Measurements from ENCODE around the gene PSEN2. TPM values are rescaled to one million over a fixed set of nuclear protein-coding genes. Genes with fewer than 3 reads are reported as not detected.
A peak's percentile ranks its signal among the peaks of the same experiment; 100 is the strongest.

Gene PSEN2
- total RNA-seq, 1 experiment from 2014 or later = 45.7 TPM

- no peak for DNase-seq (ENCODE audit: low spot score)
These were observed 15.9 kb downstream of the PSEN2 start for GRCh38 chr1:226886122-226886901.

- DNase-seq (ENCODE audit: low spot score) = no peak
These were observed 16.6 kb downstream of the PSEN2 start for GRCh38 chr1:226887006-226887405.

GRCh38 chr1:226888021-226888420, 17.6 kb downstream of the PSEN2 start:
- DNase-seq (ENCODE audit: low spot score) = no peak

- no peak for DNase-seq (ENCODE audit: low spot score)
These were observed 18.4 kb downstream of the PSEN2 start for GRCh38 chr1:226888816-226889215.

GRCh38 chr1:226889616-226890330, 19.4 kb downstream of the PSEN2 start:
- DNase-seq (ENCODE audit: low spot score) = no peak

- DNase-seq (ENCODE audit: low spot score) = no peak
These were observed 20.1 kb downstream of the PSEN2 start for GRCh38 chr1:226890331-226891108.

GRCh38 chr1:226891346-226891745, 20.9 kb downstream of the PSEN2 start:
- DNase-seq (ENCODE audit: low spot score) = no peak

GRCh38 chr1:226891846-226892523, 21.6 kb downstream of the PSEN2 start:
- peak; percentile 49 for DNase-seq (ENCODE audit: low spot score)

GRCh38 chr1:226892524-226892875, 22.1 kb downstream of the PSEN2 start:
- no peak for DNase-seq (ENCODE audit: low spot score)

GRCh38 chr1:226893936-226894335, 23.5 kb downstream of the PSEN2 start:
- DNase-seq (ENCODE audit: low spot score) = no peak

- DNase-seq (ENCODE audit: low spot score) = no peak
These were observed 24.4 kb downstream of the PSEN2 start for GRCh38 chr1:226894826-226895225.

- no peak for DNase-seq (ENCODE audit: low spot score)
These were observed 25.2 kb downstream of the PSEN2 start for GRCh38 chr1:226895644-226896043.

- no peak for DNase-seq (ENCODE audit: low spot score)
These were observed 27.8 kb downstream of the PSEN2 start for GRCh38 chr1:226898246-226898645.

GRCh38 chr1:226901421-226901820, 31.0 kb downstream of the PSEN2 start:
- no peak for DNase-seq (ENCODE audit: low spot score)

- no peak for DNase-seq (ENCODE audit: low spot score)
These were observed 32.2 kb downstream of the PSEN2 start for GRCh38 chr1:226902601-226903000.

GRCh38 chr1:226903819-226904716, 33.7 kb downstream of the PSEN2 start:
- peak; percentile 44 for DNase-seq (ENCODE audit: low spot score)

- DNase-seq (ENCODE audit: low spot score) = no peak
These were observed 34.4 kb downstream of the PSEN2 start for GRCh38 chr1:226904772-226905171.

GRCh38 chr1:226908419-226908818, 38.0 kb downstream of the PSEN2 start:
- DNase-seq (ENCODE audit: low spot score) = no peak

- no peak for DNase-seq (ENCODE audit: low spot score)
These were observed 38.5 kb downstream of the PSEN2 start for GRCh38 chr1:226908913-226909312.

- DNase-seq (ENCODE audit: low spot score) = no peak
These were observed 42.3 kb downstream of the PSEN2 start for GRCh38 chr1:226912587-226913176.

- DNase-seq (ENCODE audit: low spot score) = no peak
These were observed 45.2 kb downstream of the PSEN2 start for GRCh38 chr1:226915672-226915995.
